GM12878 (cell line): ENCODE measurements around the gene NCKAP5L. TPM values are rescaled to one million over a fixed set of nuclear protein-coding genes. Genes with fewer than 3 reads are reported as not detected.

Experiments used
- ATAC-seq: fragments of 200-7000 bp; cut with Tn5 transposase; 3 replicates; pipeline ENCODE4 v1.9.1; 2020; ENCODE audit warnings: mild to moderate bottlenecking, moderate library complexity
- BruUV-seq: library from RNA; stranded (reverse); fragments of 400-500 nt; replicated peaks from 2 replicates; lab custom pipeline; 2021; lab: Mats Ljungman, UMichigan
- CTCF ChIA-PET: fragments of 300-600 bp; sonication (Branson Sonifier 250); formaldehyde crosslinking; extraction: SDS; loops from one replicate; lab custom pipeline; 2021; ENCODE audit warnings: inconsistent platforms; lab: Yijun Ruan, JAX
- POLR2A ChIA-PET: fragments of 350-600 bp; formaldehyde crosslinking; extraction: SDS; loops from one replicate; lab custom pipeline; 2021; ENCODE audit warnings: inconsistent platforms; lab: Charles Lee
- RAD21 ChIA-PET: fragments of 300-600 bp; sonication (Branson Sonifier 250); formaldehyde crosslinking; loops from one replicate; lab custom pipeline; 2023; ENCODE audit warnings: antibody characterized with exemption; ENCODE audit not compliant: unreplicated experiment; lab: Charles Lee
- SMC1A ChIA-PET: fragments of 300-600 bp; sonication (Branson Sonifier 250); formaldehyde crosslinking; loops from one replicate; lab custom pipeline; 2023; ENCODE audit not compliant: unreplicated experiment, uncharacterized antibody; lab: Charles Lee
- DNase-seq: peaks from one replicate; pipeline ENCODE4 v3.0.0-alpha.2; 2011; ENCODE audit warnings: low read depth, low spot score
- FAIRE-seq: peaks from 3 replicates; lab custom pipeline; 2011; peaks lifted over from hg19 to GRCh38; lab: Jason Lieb, UNC
- H2AFZ ChIP-seq: 2 replicates; pipeline ENCODE4 v1.6.0; 2011; ENCODE audit warnings: low read depth, low read length, control low read depth; ENCODE audit not compliant: control insufficient read depth
- H3K27ac ChIP-seq: 2 replicates; pipeline ENCODE4 v1.5.1; 2011; ENCODE audit warnings: control low read depth; ENCODE audit not compliant: control insufficient read depth, insufficient read depth
- H3K27me3 ChIP-seq, 2 experiments: replicated peaks in 1 of 2; 2 replicates each; pipeline versions ENCODE4 v1.6.0 to v1.6.1; 2011; ENCODE audit warnings: low read length in 1 of 2; ENCODE audit not compliant: control insufficient read depth in 2 of 2, insufficient read depth in 2 of 2
- H3K36me3 ChIP-seq, 2 experiments: 2 replicates each; pipeline ENCODE4 v1.5.1; 2011; ENCODE audit warnings: low read length in 1 of 2; ENCODE audit not compliant: control insufficient read depth in 2 of 2, insufficient read depth in 2 of 2
- H3K4me1 ChIP-seq: 2 replicates; pipeline ENCODE4 v1.6.1; 2011; ENCODE audit warnings: mild to moderate bottlenecking, low read length, moderate library complexity, mixed read lengths; ENCODE audit not compliant: control insufficient read depth, insufficient read depth
- H3K4me2 ChIP-seq: 2 replicates; pipeline ENCODE4 v1.6.0; 2011; ENCODE audit warnings: control low read depth; ENCODE audit not compliant: control insufficient read depth, insufficient read depth
- H3K4me3 ChIP-seq: fragments of 200-600 bp; sonication (generic); 2 replicates; pipeline ENCODE4 v1.5.1; 2016
- H3K79me2 ChIP-seq: 2 replicates; pipeline ENCODE4 v1.6.0; 2011; ENCODE audit warnings: low read length; ENCODE audit not compliant: control insufficient read depth, insufficient read depth
- H3K9ac ChIP-seq: 2 replicates; pipeline ENCODE4 v1.8.0; 2011; ENCODE audit warnings: low read length, control low read depth, mixed read lengths; ENCODE audit not compliant: control insufficient read depth, insufficient read depth
- H3K9me3 ChIP-seq: replicated peaks from 3 replicates; pipeline ENCODE4 v1.5.1; 2011; ENCODE audit warnings: mild to moderate bottlenecking, low read length; ENCODE audit not compliant: control insufficient read depth, insufficient read depth
- H4K20me1 ChIP-seq: 2 replicates; pipeline ENCODE4 v1.6.0; 2011; ENCODE audit not compliant: control insufficient read depth, insufficient read depth
- HCFC1 ChIP-seq: fragments of 150-350 bp; IDR thresholded peaks from 2 replicates; pipeline ENCODE4 v1.6.1; 2014; ENCODE audit warnings: low read length
- HDAC2 ChIP-seq: fragments of 200-600 bp; sonication (generic); IDR thresholded peaks from 2 replicates; pipeline ENCODE4 v1.6.1; 2017
- IKZF2 ChIP-seq, 2 experiments: fragments of 450-650 bp; IDR thresholded peaks; 2 replicates each; pipeline ENCODE4 v1.6.1; 2017; ENCODE audit warnings: mild to moderate bottlenecking in 2 of 2, moderate library complexity in 2 of 2
- MTA2 ChIP-seq: fragments of 450-650 bp; IDR thresholded peaks from 2 replicates; pipeline ENCODE4 v1.6.1; 2016; ENCODE audit warnings: low read depth, mild to moderate bottlenecking, moderate library complexity
- PAX8 ChIP-seq: fragments of 450-650 bp; IDR thresholded peaks from 2 replicates; pipeline ENCODE4 v1.6.1; 2017; ENCODE audit warnings: mild to moderate bottlenecking, moderate library complexity
- SPI1 ChIP-seq: IDR thresholded peaks from 2 replicates; pipeline ENCODE4 v1.6.1; 2011; ENCODE audit warnings: low read depth, mild to moderate bottlenecking, low read length, moderate library complexity, borderline replicate concordance; ENCODE audit not compliant: insufficient read depth
- SREBF2 ChIP-seq: IDR thresholded peaks from 2 replicates; pipeline ENCODE4 v1.6.1; 2012; ENCODE audit warnings: mild to moderate bottlenecking, low read length
- WRNIP1 ChIP-seq: IDR thresholded peaks from 2 replicates; pipeline ENCODE4 v1.6.1; 2011; ENCODE audit warnings: low read depth, low read length, improper control_type of control experiment, borderline replicate concordance
- ZNF24 ChIP-seq: fragments of 450-650 bp; IDR thresholded peaks from 2 replicates; pipeline ENCODE4 v1.6.1; 2017; ENCODE audit warnings: antibody characterized with exemption, mild to moderate bottlenecking
- ZNF274 ChIP-seq: IDR thresholded peaks from one replicate; pipeline ENCODE4 v1.8.0; 2011; ENCODE audit not compliant: insufficient read length, insufficient read depth
- WGBS: methylation state at CpG from one replicate; pipeline ENCODE4 v1.1.6; 2016; ENCODE audit warnings: low lambda C conversion rate; ENCODE audit not compliant: insufficient replicate concordance, insufficient coverage; ENCODE audit errors: missing lambda C conversion rate; 5-methylcytosine and 5-hydroxymethylcytosine counted together
- in situ Hi-C: fragments of 300-500 bp; cut with MboI; formaldehyde crosslinking; loops from 9 replicates; pipeline ENCODE4 v1.14.3; 2018; ENCODE audit warnings: mixed read lengths
- intact Hi-C: fragments of 100-400 bp; cut with micrococcal nuclease; formaldehyde crosslinking; loops from one replicate; pipeline ENCODE4 v1.14.2; 2022; ENCODE audit not compliant: unreplicated experiment
- polyA plus RNA-seq, 11 experiments: library from polyadenylated mRNA; depleted of rRNA in 4 of 11; unstranded in 6 of 11; stranded (reverse) in 5 of 11; fragments of >200 nt; fragmentation: Nextera tagmentation in 4 of 11; fragmentation: Illumina TruSeq in 1 of 11; extraction: Ambion mirVana in 4 of 11; extraction: Trizol in 1 of 11; gene quantifications; 1 replicate in 1 of 11; 2 replicates in 10 of 11; pipeline versions ENCODE4 v1.2.1 to v1.2.3, GENCODE V29; 2011 to 2016; ENCODE audit warnings: inconsistent platforms in 2 of 11, missing spikeins in 2 of 11, low read depth in 1 of 11
- total RNA-seq, 4 experiments: library from RNA; depleted of rRNA in 3 of 4; stranded (reverse); fragments of >200 nt in 3 of 4; fragmentation: Illumina TruSeq in 1 of 4; extraction: Trizol in 1 of 4; gene quantifications; 2 replicates each; pipeline versions ENCODE4 v1.2.1 to v1.2.3, GENCODE V29; 2013 to 2021
- TF ChIP-seq, protein P1 (sequence below): IDR thresholded peaks from 2 replicates; pipeline ENCODE4 v1.6.1; 2012; ENCODE audit warnings: low read length, inconsistent platforms
- TF ChIP-seq, protein P2 (sequence below), 3 experiments: IDR thresholded peaks in 2 of 3; conservative IDR thresholded peaks in 1 of 3; 2 replicates each; pipeline ENCODE4 v1.5.1; 2011; ENCODE audit warnings: low read depth in 3 of 3, low read length in 3 of 3, mild to moderate bottlenecking in 3 of 3, control low read depth in 2 of 3, moderate library complexity in 2 of 3, inconsistent platforms in 1 of 3, mixed read lengths in 1 of 3; ENCODE audit not compliant: control insufficient read depth in 2 of 3, insufficient read depth in 1 of 3; ENCODE audit errors: extremely low read depth in 1 of 3

NCKAP5L gene
- total and polyA plus RNA-seq, 10 of the 15 experiments (the other 5 are each of a cell fraction or from before 2014, with no cell fraction given), result 0.03 to 15.8 (median 4.4) TPM

DNA sequence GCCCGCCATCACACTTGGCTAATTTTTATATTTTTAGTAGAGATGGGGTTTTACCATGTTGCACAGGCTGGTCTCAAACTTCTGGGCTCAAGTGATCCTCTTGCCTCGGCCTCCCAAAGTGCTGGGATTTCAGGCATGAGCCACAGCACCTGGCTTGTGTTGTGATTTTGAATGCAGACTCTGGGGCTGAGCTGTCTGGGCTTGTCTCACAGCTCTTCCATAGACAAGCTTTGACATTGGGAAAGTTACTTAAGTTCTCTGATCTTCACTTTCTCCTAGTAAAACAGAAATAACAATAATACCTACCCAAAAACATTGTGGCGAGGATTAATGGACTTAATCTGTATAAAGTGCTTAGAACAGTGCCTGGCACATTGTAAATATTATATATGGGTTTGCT lies 50.9 kb downstream of the NCKAP5L start:
- DNase-seq (no peak), ATAC-seq (no peak), FAIRE-seq (no peak)
- intact Hi-C loops, result loop anchor here (5.0 kb wide), 1 partner anchor 140 kb away; no protein-coding TSS in a partner anchor
- Histone ChIP-seq H4K20me1 (no peaks in the 10 kb centered on the region), H3K4me3 (no peak overlapping the region), H3K4me1 (peaks cover 6% of the 10 kb centered on the region), H3K27me3 (no peaks in the 10 kb centered on the region), H2AFZ (no peak overlapping the region), H3K9ac (no peak overlapping the region), H3K4me2 (no peak overlapping the region), H3K79me2 (no peaks in the 10 kb centered on the region), H3K27ac (no peak overlapping the region), H3K36me3 (no peaks in the 10 kb centered on the region), H3K9me3 (peaks cover 2% of the 10 kb centered on the region; the same call in 1 of the 3 replicates)
- CTCF ChIA-PET, result interaction anchor here (0.7 to 3.1 kb wide), 40 partner anchors 8 to 293 kb away, joined by 3 to 122 read pairs (median 6); partner anchors contain the start of genes BCDIN3D, NCKAP5L and TMBIM6
- 61% methylated on average over 3 of the region's 3 CpGs for WGBS
- SMC1A ChIA-PET, result interaction anchor here (0.5 to 3.1 kb wide), 27 partner anchors 9 to 196 kb away, joined by 3 to 56 read pairs (median 3); partner anchors contain the start of genes BCDIN3D and TMBIM6
- RAD21 ChIA-PET, result interaction anchor here (0.8 to 3.1 kb wide), 10 partner anchors 11 to 190 kb away, joined by 3 to 49 read pairs (median 4); partner anchors contain the start of genes BCDIN3D, NCKAP5L and TMBIM6
- in situ Hi-C loops, result loop anchor here (5.0 kb wide), 1 partner anchor 60 kb away; no protein-coding TSS in a partner anchor
- POLR2A ChIA-PET, result interaction anchor here (0.5 to 1.7 kb wide), 4 partner anchors 35 to 61 kb away, joined by 3 to 5 read pairs (median 4); partner anchors contain the start of gene TMBIM6
- BruUV-seq, result no TSS peak
- no peak for TF ChIP-seq HDAC2
- TF ChIP-seq ZNF24, result no peak
- TF ChIP-seq HCFC1, result no peak
- no peak for TF ChIP-seq WRNIP1

DNA sequence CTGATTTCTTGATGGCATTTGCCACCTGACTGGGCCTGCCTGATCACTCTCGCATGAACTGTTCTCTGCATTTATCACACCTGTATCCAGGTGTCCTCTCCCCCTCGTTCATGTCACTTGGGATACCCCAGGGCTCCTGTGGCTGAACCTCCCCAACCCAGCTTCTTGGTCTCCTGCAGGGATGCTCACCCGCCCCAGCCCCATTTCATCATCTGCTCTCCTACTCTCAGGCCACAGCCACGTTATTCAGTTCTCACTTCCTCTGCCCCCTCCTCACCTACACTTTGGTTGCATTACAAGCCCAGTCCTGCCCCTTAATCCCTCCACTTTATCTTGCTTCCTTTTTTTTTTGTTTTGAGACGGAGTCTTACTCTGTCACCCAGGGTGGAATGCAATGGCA lies 51.4 kb downstream of the NCKAP5L start:
- peaks cover 2% of the 10 kb centered on the region; the same call in 1 of the 3 replicates for H3K9me3 ChIP-seq
- H3K4me2 ChIP-seq, result 0 out of 2 replicates have a peak overlapping the region, but pooled peaks have one; percentile 42
- H2AFZ ChIP-seq, result peak overlapping the region; percentile 46
- H3K36me3 ChIP-seq, result no peaks in the 10 kb centered on the region
- H3K9ac ChIP-seq, result no peak overlapping the region
- H3K79me2 ChIP-seq, result no peaks in the 10 kb centered on the region
- no peaks in the 10 kb centered on the region for H4K20me1 ChIP-seq
- BruUV-seq, result no TSS peak
- 47% methylated on average over 5 of the region's 5 CpGs for WGBS
- H3K4me1 ChIP-seq, result peaks cover 6% of the 10 kb centered on the region
- FAIRE-seq, result no peak
- peak; percentile 52 for ATAC-seq
- no peak overlapping the region for H3K4me3 ChIP-seq
- no peaks in the 10 kb centered on the region for H3K27me3 ChIP-seq
- ChIA-PET SMC1A (interaction anchor here (0.5 to 3.1 kb wide), 18 partner anchors 8 to 191 kb away, joined by 3 to 56 read pairs (median 4); partner anchors contain the start of genes BCDIN3D and TMBIM6), POLR2A (interaction anchor here (0.5 to 1.7 kb wide), 3 partner anchors 36 to 226 kb away, joined by 4 to 5 read pairs (median 5); partner anchors contain the start of gene TMBIM6), RAD21 (interaction anchor here (0.8 to 3.1 kb wide), 9 partner anchors 11 to 191 kb away, joined by 3 to 49 read pairs (median 4); partner anchors contain the start of genes BCDIN3D, NCKAP5L and TMBIM6), CTCF (interaction anchor here (0.7 to 3.1 kb wide), 30 partner anchors 8 to 294 kb away, joined by 3 to 122 read pairs (median 8); partner anchors contain the start of genes BCDIN3D, NCKAP5L and TMBIM6)
- in situ Hi-C loops, result loop anchor here (5.0 kb wide), 1 partner anchor 60 kb away; no protein-coding TSS in a partner anchor
- DNase-seq, result no peak
- no peak overlapping the region for H3K27ac ChIP-seq
- intact Hi-C loops, result loop anchor here (1.0 to 5.0 kb wide), 4 partner anchors 36 to 190 kb away; partner anchors contain the start of gene TMBIM6
- TF ChIP-seq, protein P1, sequence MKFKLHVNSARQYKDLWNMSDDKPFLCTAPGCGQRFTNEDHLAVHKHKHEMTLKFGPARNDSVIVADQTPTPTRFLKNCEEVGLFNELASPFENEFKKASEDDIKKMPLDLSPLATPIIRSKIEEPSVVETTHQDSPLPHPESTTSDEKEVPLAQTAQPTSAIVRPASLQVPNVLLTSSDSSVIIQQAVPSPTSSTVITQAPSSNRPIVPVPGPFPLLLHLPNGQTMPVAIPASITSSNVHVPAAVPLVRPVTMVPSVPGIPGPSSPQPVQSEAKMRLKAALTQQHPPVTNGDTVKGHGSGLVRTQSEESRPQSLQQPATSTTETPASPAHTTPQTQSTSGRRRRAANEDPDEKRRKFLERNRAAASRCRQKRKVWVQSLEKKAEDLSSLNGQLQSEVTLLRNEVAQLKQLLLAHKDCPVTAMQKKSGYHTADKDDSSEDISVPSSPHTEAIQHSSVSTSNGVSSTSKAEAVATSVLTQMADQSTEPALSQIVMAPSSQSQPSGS, result no peak
- TF ChIP-seq PAX8, result no peak
- no peak for TF ChIP-seq ZNF274
- peak; percentile 65; the same call in 1 of the 2 replicates for TF ChIP-seq SPI1
- TF ChIP-seq MTA2, result 0 out of 2 replicates have a peak, but pooled peaks have one; percentile 16
- TF ChIP-seq, protein P2, sequence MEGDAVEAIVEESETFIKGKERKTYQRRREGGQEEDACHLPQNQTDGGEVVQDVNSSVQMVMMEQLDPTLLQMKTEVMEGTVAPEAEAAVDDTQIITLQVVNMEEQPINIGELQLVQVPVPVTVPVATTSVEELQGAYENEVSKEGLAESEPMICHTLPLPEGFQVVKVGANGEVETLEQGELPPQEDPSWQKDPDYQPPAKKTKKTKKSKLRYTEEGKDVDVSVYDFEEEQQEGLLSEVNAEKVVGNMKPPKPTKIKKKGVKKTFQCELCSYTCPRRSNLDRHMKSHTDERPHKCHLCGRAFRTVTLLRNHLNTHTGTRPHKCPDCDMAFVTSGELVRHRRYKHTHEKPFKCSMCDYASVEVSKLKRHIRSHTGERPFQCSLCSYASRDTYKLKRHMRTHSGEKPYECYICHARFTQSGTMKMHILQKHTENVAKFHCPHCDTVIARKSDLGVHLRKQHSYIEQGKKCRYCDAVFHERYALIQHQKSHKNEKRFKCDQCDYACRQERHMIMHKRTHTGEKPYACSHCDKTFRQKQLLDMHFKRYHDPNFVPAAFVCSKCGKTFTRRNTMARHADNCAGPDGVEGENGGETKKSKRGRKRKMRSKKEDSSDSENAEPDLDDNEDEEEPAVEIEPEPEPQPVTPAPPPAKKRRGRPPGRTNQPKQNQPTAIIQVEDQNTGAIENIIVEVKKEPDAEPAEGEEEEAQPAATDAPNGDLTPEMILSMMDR (IDR thresholded peaks at IDR 0.05 in 2 of 3, conservative IDR thresholded peaks at IDR 0.05 in 1 of 3; ENCODE audit: control insufficient read depth in 2 of 3, extremely low read depth in 1 of 3, insufficient read depth in 1 of 3, low read depth in 3 of 3, low read length in 3 of 3), result no peak
- peak in 1 of 2 experiments; percentile 35; a peak in 1 of 4 replicates for TF ChIP-seq IKZF2 (IDR thresholded peaks at IDR 0.05)
- no peak for TF ChIP-seq SREBF2
